Activated CD4-positive, alpha-beta T cell treated with anti-CD3 and anti-CD28 coated beads, Interleukin-10, Interleukin-2, amounts not matched to agents 100 ng/mL and 50 ng/mL, durations not matched to agents 16 hours and 8 hours (primary cell): ENCODE measurements around the gene IMMP2L.

Experiments
- DNase-seq: peaks from one replicate; pipeline ENCODE4 v3.0.0-alpha.2; 2020

The IMMP2L gene

GRCh38 chr7:111137296-111138192, 424.7 kb downstream of the IMMP2L start:
- DNase-seq = peak; percentile 69

- DNase-seq = no peak
Measured at GRCh38 chr7:111132833-111133232, 429.5 kb downstream of the IMMP2L start.

- DNase-seq = no peak
Measured at GRCh38 chr7:111129435-111129834, 432.9 kb downstream of the IMMP2L start.

- DNase-seq = no peak
Measured at GRCh38 chr7:111126987-111127386, 435.3 kb downstream of the IMMP2L start.

GRCh38 chr7:111115966-111116365, 446.3 kb downstream of the IMMP2L start:
- DNase-seq = no peak

GRCh38 chr7:111113263-111114017, 448.9 kb downstream of the IMMP2L start:
- no peak for DNase-seq

GRCh38 chr7:111112439-111112838, 449.9 kb downstream of the IMMP2L start:
- DNase-seq = no peak

- no peak for DNase-seq
Measured at GRCh38 chr7:111108496-111108895, 453.8 kb downstream of the IMMP2L start.

GRCh38 chr7:111108000-111108399, 454.3 kb downstream of the IMMP2L start:
- DNase-seq = no peak

GRCh38 chr7:111107579-111107978, 454.7 kb downstream of the IMMP2L start:
- no peak for DNase-seq

- DNase-seq = no peak
Measured at GRCh38 chr7:111105269-111105668, 457.0 kb downstream of the IMMP2L start.

- no peak for DNase-seq
Measured at GRCh38 chr7:111104710-111105109, 457.6 kb downstream of the IMMP2L start.

GRCh38 chr7:111103678-111104274, 458.5 kb downstream of the IMMP2L start:
- DNase-seq = peak; percentile 31

GRCh38 chr7:111103136-111103535, 459.2 kb downstream of the IMMP2L start:
- no peak for DNase-seq

GRCh38 chr7:111101856-111102646, 460.2 kb downstream of the IMMP2L start:
- DNase-seq = no peak

- DNase-seq = no peak
Measured at GRCh38 chr7:111098926-111099250, 463.4 kb downstream of the IMMP2L start.

GRCh38 chr7:111098011-111098925, 464.0 kb downstream of the IMMP2L start:
- DNase-seq = peak; percentile 74

GRCh38 chr7:111096997-111097396, 465.3 kb downstream of the IMMP2L start:
- no peak for DNase-seq

- DNase-seq = no peak
Measured at GRCh38 chr7:111094419-111094818, 467.9 kb downstream of the IMMP2L start.

GRCh38 chr7:111093496-111093895, 468.8 kb downstream of the IMMP2L start:
- no peak for DNase-seq

- peak; percentile 55 for DNase-seq
Measured at GRCh38 chr7:111092406-111093236, 469.7 kb downstream of the IMMP2L start.
